PC-3 (cell line): Measurements from ENCODE around the gene DAB1.

Source experiments
- EZH2 ChIP-seq: fragments of 300-600 bp; sonication (generic); IDR thresholded peaks from one replicate; pipeline ENCODE4 v1.6.1; 2017; ENCODE audit warnings: antibody characterized with exemption, mild to moderate bottlenecking, low read length; ENCODE audit not compliant: unreplicated experiment
- EZH2phosphoT487 ChIP-seq: fragments of 300-600 bp; sonication (generic); IDR thresholded peaks from 2 replicates; pipeline ENCODE4 v1.6.1; 2018; ENCODE audit warnings: mild to moderate bottlenecking, antibody characterized with exemption, low read length, borderline replicate concordance
- TF ChIP-seq, protein P1 (sequence below): fragments of 300-600 bp; sonication (generic); conservative IDR thresholded peaks from 2 replicates; pipeline ENCODE4 v1.5.1; 2017; ENCODE audit warnings: antibody characterized with exemption, low read depth, mild to moderate bottlenecking, low read length

GRCh38 chr1:57272601-57273000, 151.3 kb downstream of the DAB1 start:
- TF ChIP-seq, protein P1, sequence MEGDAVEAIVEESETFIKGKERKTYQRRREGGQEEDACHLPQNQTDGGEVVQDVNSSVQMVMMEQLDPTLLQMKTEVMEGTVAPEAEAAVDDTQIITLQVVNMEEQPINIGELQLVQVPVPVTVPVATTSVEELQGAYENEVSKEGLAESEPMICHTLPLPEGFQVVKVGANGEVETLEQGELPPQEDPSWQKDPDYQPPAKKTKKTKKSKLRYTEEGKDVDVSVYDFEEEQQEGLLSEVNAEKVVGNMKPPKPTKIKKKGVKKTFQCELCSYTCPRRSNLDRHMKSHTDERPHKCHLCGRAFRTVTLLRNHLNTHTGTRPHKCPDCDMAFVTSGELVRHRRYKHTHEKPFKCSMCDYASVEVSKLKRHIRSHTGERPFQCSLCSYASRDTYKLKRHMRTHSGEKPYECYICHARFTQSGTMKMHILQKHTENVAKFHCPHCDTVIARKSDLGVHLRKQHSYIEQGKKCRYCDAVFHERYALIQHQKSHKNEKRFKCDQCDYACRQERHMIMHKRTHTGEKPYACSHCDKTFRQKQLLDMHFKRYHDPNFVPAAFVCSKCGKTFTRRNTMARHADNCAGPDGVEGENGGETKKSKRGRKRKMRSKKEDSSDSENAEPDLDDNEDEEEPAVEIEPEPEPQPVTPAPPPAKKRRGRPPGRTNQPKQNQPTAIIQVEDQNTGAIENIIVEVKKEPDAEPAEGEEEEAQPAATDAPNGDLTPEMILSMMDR: no peak
- TF ChIP-seq EZH2phosphoT487 (no peak), EZH2 (no peak)
